Aorta (tissue), 5 donors: ENCODE measurements around the gene CACNA1A. TPM values are rescaled to one million over a fixed set of nuclear protein-coding genes. Genes with fewer than 3 reads are reported as not detected.

Source experiments
- ATAC-seq: fragments of 200-7000 bp; cut with Tn5 transposase; one replicate; pipeline ENCODE4 v1.9.1; 2022; ENCODE audit warnings: moderate library complexity; ENCODE audit not compliant: low FRiP score
- DNase-seq, 2 donors: peaks; one replicate each; pipeline ENCODE4 v3.0.0-alpha.2; 2020
- H3K27ac ChIP-seq, 2 donors: one replicate each; pipeline ENCODE4 v1.5.1; 2013; ENCODE audit warnings: low read length in 2 of 2, mild to moderate bottlenecking in 2 of 2, moderate library complexity in 2 of 2, control low read depth in 1 of 2, inconsistent platforms in 1 of 2, low read depth in 1 of 2
- H3K27me3 ChIP-seq, 2 donors: one replicate each; pipeline ENCODE4 v1.6.1; 2013; ENCODE audit warnings: control low read depth in 1 of 2, low read length in 1 of 2, mild to moderate bottlenecking in 1 of 2, moderate library complexity in 1 of 2; ENCODE audit not compliant: insufficient read depth in 2 of 2, control insufficient read depth in 1 of 2
- H3K36me3 ChIP-seq, 2 donors: one replicate each; pipeline ENCODE4 v1.6.1; 2013; ENCODE audit warnings: control low read depth in 1 of 2, low read length in 1 of 2, mild to moderate bottlenecking in 1 of 2; ENCODE audit not compliant: insufficient read depth in 2 of 2, control insufficient read depth in 1 of 2
- H3K4me1 ChIP-seq, 2 donors: one replicate each; pipeline ENCODE4 v1.6.1; 2013; ENCODE audit warnings: low read length in 2 of 2, control low read depth in 1 of 2, mild to moderate bottlenecking in 1 of 2, moderate library complexity in 1 of 2; ENCODE audit not compliant: insufficient read depth in 2 of 2, control insufficient read depth in 1 of 2
- H3K4me3 ChIP-seq, 2 donors: one replicate each; pipeline ENCODE4 v1.5.1; 2013; ENCODE audit warnings: low read length in 2 of 2, control low read depth in 1 of 2, mild to moderate bottlenecking in 1 of 2
- H3K9me3 ChIP-seq: one replicate; pipeline ENCODE4 v1.6.1; 2013; ENCODE audit warnings: mild to moderate bottlenecking, low read length; ENCODE audit not compliant: control insufficient read depth
- WGBS, 2 donors: extraction: QIAGEN DNeasy Blood & Tissue Kit; methylation state at CpG; one replicate each; pipeline ENCODE4 v1.1.7; 2013; 5-methylcytosine and 5-hydroxymethylcytosine counted together
- intact Hi-C, 2 donors: fragments of 100-400 bp; cut with DNase I; formaldehyde crosslinking; loops; one replicate each; pipeline versions ENCODE4 v1.14.2 to v1.15.0; 2022
- polyA plus RNA-seq, 2 donors: library from polyadenylated mRNA; stranded (reverse); fragments of 200-250 nt; gene quantifications; one replicate each; pipeline ENCODE4 v1.2.3, GENCODE V29; 2013
- total RNA-seq, 2 donors: library from RNA; stranded (reverse); fragmentation: NEBNext Ultra II Directional; extraction: Animal tissue kit (Norgen Biotek cat#: 25700); gene quantifications; one replicate each; pipeline ENCODE4 v1.2.1, GENCODE V29; 2021
- donor health status: healthy with polysubstance abuse.
- donor health status: Bipolar disorder and iron deficiency.
- donor health status: DM: no; HTN: no; CAD: no.
- donor health status: DM: no; HTN: no; CAD: no.
- donor health status: DM: yes; HTN: yes; CAD: no.

The CACNA1A gene
- total and polyA plus RNA-seq, 4 donors = 0.26 to 3.6 (median 1.3) TPM

DNA sequence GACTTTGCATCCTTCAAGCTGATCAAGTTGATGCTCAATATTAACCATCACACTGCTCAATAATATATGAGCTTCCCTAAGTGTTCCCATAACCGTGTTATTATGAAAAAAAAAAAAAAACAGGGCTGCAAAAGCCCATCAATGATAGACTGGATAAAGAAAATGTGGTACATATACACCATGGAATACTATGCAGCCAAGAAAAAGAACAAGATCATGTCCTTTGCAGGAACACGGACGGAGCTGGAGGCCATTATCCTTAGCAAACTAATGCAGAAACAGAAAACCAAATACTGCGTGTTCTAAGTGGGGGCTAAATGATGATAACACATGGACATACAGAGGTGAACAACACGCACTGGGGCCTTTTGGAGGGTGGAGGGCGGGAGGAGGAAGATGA, 58.3 kb downstream of the CACNA1A start:
- peaks cover 0 to 2% of the 10 kb centered on the region in 2 donors for H3K27me3 ChIP-seq
- DNase-seq = no peak
- H3K4me1 ChIP-seq = no peaks in the 10 kb centered on the region
- intact Hi-C loops = no loop called here
- H3K9me3 ChIP-seq = peaks cover 12% of the 10 kb centered on the region
- no peak overlapping the region for H3K4me3 ChIP-seq
- 78 to 91% methylated on average over 6 of the region's 6 CpGs for WGBS, 2 donors
- H3K36me3 ChIP-seq = no peaks in the 10 kb centered on the region
- H3K27ac ChIP-seq = no peak overlapping the region
- ATAC-seq = no peak

GRCh38 chr19:13441810-13442512, 64.3 kb downstream of the CACNA1A start:
- Histone ChIP-seq H3K36me3 (no peaks in the 10 kb centered on the region), H3K27ac (no peak overlapping the region), H3K4me1 (no peaks in the 10 kb centered on the region), H3K4me3 (no peak overlapping the region), H3K9me3 (no peaks in the 10 kb centered on the region), H3K27me3 (peaks cover 0 to 2% of the 10 kb centered on the region in 2 donors)
- no peak for ATAC-seq
- WGBS, 2 donors = 40 to 41% methylated on average over 10 of the region's 10 CpGs
- intact Hi-C loops = loop anchor here in 1 of 2 donors (5.0 kb wide), 1 partner anchor 150 kb away; no protein-coding TSS in a partner anchor
- DNase-seq = no peak

DNA sequence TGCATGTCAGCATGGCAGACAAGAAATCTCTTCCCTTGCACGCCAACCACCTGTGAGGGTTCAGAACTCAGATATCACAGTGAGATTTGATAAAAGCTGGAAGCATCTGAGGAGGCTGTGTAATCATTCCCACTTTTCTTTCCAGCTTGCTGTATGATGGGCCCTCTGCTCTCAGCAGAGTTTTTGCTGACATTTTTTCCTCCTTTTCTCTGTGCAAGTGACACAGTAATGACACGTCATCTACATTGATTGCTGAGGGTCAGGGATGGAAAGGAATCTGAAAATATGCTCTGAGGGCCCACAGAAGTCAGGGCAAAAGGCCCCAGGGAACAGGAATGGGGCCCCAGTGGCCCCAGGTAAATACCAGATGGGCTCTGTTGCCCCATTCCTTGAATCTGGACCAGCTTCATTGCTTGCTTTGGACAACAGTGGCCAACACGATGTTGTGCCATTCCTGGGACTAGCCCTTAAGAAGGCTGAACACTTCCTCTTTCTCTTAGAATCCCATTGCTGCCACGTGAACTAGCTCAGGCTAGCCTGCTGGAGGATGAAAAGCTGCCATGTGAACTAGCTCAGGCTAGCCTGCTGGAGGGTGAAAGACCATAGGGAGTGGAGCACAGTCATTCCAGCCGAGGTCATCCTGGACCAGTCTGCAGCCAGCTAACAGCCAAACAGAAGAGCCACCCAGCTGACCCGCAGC, 68.2 kb downstream of the CACNA1A start:
- intact Hi-C loops = loop anchor here in 1 of 2 donors (10.0 kb wide), 1 partner anchor 163 kb away; no protein-coding TSS in a partner anchor
- H3K4me3 ChIP-seq = no peak overlapping the region
- H3K36me3 ChIP-seq = no peaks in the 10 kb centered on the region
- WGBS, 2 donors = 77% methylated on average over 6 of the region's 6 CpGs
- DNase-seq = no peak
- no peaks in the 10 kb centered on the region for H3K9me3 ChIP-seq
- H3K4me1 ChIP-seq = no peaks in the 10 kb centered on the region
- H3K27ac ChIP-seq = no peak overlapping the region
- H3K27me3 ChIP-seq = no peaks in the 10 kb centered on the region
- ATAC-seq = no peak

DNA sequence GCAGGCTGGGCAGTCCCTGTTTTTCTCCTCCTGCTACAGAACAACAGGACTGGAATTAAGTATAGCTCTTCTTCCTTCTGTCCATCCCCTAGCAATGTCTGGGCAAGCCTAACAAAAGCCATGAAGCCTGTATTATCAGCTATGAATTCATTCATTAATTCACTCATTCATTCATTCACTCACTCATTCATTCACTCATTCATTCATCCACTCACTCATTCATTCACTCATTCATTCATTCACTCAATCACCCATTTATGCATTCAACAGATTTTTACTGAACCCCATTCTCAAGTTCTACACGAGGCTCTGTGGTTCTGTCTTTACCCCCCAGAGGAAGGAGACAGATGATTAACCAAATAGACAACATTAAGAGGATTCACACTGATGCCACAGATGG, 69.9 kb downstream of the CACNA1A start:
- Histone ChIP-seq H3K27ac (no peak overlapping the region), H3K4me3 (no peak overlapping the region), H3K4me1 (no peaks in the 10 kb centered on the region), H3K36me3 (no peaks in the 10 kb centered on the region), H3K27me3 (no peaks in the 10 kb centered on the region), H3K9me3 (no peaks in the 10 kb centered on the region)
- 60 to 83% methylated on average over 1 of the region's 1 CpG for WGBS, 2 donors
- DNase-seq = no peak
- no peak for ATAC-seq
- intact Hi-C loops = loop anchor here in 1 of 2 donors (10.0 kb wide), 1 partner anchor 162 kb away; no protein-coding TSS in a partner anchor

DNA sequence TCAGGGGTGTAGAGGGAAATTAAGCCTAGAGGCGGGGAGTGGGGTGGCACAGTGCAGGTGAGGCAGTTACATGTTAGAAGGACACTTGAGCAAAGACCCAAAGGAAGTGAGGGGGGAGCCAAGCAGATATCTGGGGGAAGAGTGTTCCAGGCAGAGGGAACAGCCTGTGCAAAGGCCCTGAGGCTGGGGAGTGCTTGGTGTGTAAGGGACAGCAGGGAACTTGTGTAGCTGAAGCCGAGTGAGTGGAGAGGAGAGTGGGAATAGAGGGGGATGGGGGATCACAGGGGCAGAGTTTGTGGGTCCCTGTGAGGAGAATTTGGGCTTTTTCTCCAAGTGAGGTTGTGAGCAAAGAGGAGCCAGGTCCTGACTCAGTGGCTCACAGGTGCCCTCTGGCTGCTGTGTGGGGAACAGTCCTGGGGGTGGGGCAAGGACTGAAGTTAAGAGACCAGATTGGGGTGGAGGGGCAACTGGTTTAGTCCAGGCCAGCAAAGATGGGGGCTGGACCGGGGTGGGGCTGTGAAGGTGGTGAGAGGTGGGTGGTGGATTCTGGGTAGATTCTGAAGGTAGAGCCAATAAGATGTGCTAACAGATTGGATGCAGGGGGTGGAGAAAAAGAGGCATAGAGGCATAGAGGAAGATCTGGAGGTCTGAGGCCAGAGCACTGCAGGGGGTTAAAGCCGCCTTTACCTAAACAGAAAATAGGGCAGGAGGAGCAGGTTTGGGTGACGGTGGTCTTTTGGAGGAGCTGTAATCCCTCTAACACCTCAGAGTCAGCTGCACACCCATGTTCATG, 75.3 kb downstream of the CACNA1A start:
- no peaks in the 10 kb centered on the region for H3K27me3 ChIP-seq
- H3K27ac ChIP-seq = no peak overlapping the region
- H3K4me1 ChIP-seq = no peaks in the 10 kb centered on the region
- ATAC-seq (no peak), DNase-seq (peak; percentile 59 to 78)
- no peak overlapping the region for H3K4me3 ChIP-seq
- H3K9me3 ChIP-seq = peaks cover 2% of the 10 kb centered on the region
- intact Hi-C loops = loop anchor here in 1 of 2 donors (10.0 kb wide), 1 partner anchor 156 kb away; no protein-coding TSS in a partner anchor
- H3K36me3 ChIP-seq = no peaks in the 10 kb centered on the region
- 72 to 78% methylated on average over 5 of the region's 5 CpGs for WGBS, 2 donors

DNA sequence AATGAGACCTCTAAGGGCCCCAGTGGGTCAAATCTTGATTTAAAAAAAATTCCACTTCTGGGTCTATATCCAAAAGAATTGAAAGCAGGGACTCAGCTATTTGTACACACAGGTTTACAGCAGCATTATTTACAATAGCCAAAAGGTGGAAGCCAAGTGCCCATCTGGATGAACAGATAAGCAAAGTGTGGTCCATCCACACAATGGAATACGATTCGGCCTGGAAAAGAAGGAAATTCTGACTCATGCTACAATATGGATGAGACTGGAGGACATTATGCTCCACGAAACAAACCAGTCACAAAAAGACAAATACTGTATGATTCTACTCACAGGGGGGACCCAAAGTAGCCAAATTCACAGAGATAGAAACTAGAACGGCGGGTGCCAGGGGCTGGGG, 76.7 kb downstream of the CACNA1A start:
- Histone ChIP-seq H3K27ac (no peak overlapping the region), H3K27me3 (no peaks in the 10 kb centered on the region), H3K36me3 (no peaks in the 10 kb centered on the region), H3K9me3 (peaks cover 4% of the 10 kb centered on the region), H3K4me3 (no peak overlapping the region), H3K4me1 (no peaks in the 10 kb centered on the region)
- DNase-seq = no peak
- intact Hi-C loops = loop anchor here in 1 of 2 donors (5.0 kb wide), 1 partner anchor 152 kb away; no protein-coding TSS in a partner anchor
- ATAC-seq = no peak
- 57 to 59% methylated on average over 5 of the region's 5 CpGs for WGBS, 2 donors

DNA sequence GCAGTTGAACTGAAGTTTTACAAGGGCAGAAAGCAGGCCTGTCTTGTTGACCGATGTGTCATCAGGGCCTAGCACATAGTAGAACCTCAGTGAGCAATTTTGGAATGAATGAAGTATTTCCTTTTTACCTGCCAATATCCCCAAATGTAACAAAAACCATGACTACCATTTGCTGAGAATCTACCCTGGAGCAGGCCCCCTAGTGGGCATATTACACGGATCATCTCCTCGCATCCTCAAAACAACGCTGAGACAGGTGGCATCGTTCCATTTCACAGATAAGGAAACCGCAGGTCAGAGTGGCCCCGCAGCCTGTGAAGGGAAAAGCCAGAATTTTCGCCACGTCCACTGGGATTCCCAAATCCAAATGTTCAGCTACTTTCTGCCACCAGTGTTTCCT, 77.9 kb downstream of the CACNA1A start:
- ATAC-seq (no peak), DNase-seq (no peak)
- Histone ChIP-seq H3K9me3 (peaks cover 4% of the 10 kb centered on the region), H3K27ac (no peak overlapping the region), H3K27me3 (no peaks in the 10 kb centered on the region), H3K4me3 (no peak overlapping the region), H3K36me3 (no peaks in the 10 kb centered on the region), H3K4me1 (no peaks in the 10 kb centered on the region)
- intact Hi-C loops = loop anchor here in 1 of 2 donors (5.0 kb wide), 1 partner anchor 151 kb away; no protein-coding TSS in a partner anchor
- 56 to 63% methylated on average over 9 of the region's 9 CpGs for WGBS, 2 donors

DNA sequence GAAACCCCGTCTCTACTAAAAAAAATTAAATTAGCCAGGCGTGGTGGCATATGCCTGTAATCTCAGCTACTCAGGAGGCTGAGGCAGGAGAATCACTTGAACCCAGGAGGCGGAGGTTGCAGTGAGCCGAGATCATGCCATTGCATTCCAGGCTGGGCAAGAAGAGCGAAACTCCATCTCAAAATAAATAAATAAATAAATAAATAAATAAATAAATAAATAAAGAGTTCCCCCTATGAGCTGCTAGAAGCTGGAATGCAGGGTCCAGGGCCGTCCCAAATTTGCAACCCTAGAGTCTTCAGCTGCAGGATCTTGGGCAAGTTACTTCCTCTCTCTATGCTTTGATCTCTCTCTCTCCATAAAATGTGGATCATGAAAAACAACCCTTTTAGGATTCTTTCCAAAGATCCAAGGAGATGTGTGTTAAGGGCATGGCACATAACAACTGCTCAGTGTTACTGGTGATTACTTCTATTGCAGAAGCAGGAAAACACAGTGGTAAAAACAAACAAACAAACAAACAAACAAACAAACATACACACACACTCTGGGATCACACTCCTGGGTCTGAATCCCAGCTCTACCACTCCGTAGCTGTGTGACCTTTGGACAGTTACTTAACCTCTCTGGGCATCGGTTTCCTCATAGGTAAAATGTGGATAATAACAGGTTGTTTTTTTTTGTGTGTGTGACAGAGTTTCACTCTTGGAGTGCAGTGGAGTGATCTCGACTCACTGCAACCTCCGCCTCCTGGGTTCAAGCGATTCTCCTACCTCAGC, 78.8 kb downstream of the CACNA1A start:
- 89 to 92% methylated on average over 11 of the region's 11 CpGs for WGBS, 2 donors
- intact Hi-C loops = loop anchor here in 1 of 2 donors (5.0 kb wide), 1 partner anchor 150 kb away; no protein-coding TSS in a partner anchor
- Histone ChIP-seq H3K27me3 (no peaks in the 10 kb centered on the region), H3K36me3 (no peaks in the 10 kb centered on the region), H3K4me1 (no peaks in the 10 kb centered on the region), H3K27ac (no peak overlapping the region), H3K9me3 (peaks cover 7% of the 10 kb centered on the region), H3K4me3 (no peak overlapping the region)
- no peak for ATAC-seq
- no peak for DNase-seq
